Activated CD4-positive, alpha-beta T cell treated with anti-CD3 and anti-CD28 coated beads for 48 hours (primary cell): ENCODE data around the gene ACBD7.
A peak's percentile ranks its signal among the peaks of the same experiment; 100 is the strongest.

ENCODE experiments used
- DNase-seq: peaks from one replicate; pipeline ENCODE4 v3.0.0-alpha.2; 2020

The ACBD7 gene

DNA sequence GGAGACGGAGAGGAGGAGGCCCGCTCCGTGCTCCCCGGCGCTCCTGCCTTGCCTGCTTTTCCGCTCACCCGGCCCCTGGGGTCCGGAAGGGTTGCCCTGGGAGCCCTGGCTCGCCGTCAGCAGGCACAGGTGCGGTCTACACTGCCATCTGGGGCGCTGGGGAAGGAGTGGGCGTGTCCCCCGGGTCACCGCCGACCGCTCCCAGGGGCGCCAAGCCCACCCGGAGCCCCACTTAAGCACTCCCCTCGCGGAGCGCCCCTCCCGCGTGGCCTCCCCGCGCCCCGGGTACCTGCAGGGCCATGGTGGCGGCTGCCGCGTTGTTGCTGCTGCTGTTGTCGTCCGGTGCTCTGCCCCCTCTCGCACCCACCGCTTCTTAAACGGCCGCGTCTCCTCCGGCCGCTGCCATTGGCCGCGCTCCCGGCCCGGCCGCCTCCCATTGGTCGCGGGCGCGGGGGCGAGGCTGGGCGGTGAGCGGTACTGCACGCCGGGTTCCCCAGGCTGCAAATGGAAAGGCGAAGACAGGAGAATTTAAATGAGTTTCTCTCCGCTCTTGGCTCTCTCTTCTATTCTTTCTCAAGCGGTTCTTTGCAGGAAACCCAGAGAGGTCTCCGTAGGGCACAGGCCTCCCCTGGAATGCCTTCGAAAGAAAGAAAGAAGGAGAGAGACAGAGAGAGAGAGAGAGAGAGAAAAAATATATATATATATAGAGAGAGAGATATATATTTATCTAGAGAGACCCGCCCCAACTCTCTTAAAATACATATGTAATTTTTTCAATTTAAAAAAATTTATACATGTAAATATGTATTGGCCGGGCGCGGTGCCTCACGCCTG, at the start of gene ACBD7:
TSS of gene ACBD7 (minus strand) at position 349 of the 834 bp plus-strand sequence. CDS start at position 301, 48 bp downstream.
- peak; percentile 89 for DNase-seq

- DNase-seq, result no peak
Observed at GRCh38 chr10:15137636-15138035, 49.1 kb upstream of the ACBD7 start.

DNA sequence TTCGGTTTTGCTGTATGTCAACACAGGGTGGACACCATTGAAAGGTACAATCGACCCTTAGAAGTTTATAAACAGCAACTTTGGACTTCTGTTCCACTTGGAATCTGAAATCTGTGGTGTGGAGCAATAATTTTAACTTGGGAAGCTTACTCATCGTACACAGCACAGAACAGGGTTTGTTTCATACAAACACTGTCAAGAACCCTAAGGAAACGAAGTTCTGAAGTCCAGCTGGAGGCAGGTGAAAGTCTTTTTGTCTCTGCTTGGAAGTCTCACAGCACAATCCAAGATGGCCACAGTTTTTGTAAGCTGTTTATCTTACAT, 48.4 kb upstream of the ACBD7 start:
- DNase-seq, result no peak

DNA sequence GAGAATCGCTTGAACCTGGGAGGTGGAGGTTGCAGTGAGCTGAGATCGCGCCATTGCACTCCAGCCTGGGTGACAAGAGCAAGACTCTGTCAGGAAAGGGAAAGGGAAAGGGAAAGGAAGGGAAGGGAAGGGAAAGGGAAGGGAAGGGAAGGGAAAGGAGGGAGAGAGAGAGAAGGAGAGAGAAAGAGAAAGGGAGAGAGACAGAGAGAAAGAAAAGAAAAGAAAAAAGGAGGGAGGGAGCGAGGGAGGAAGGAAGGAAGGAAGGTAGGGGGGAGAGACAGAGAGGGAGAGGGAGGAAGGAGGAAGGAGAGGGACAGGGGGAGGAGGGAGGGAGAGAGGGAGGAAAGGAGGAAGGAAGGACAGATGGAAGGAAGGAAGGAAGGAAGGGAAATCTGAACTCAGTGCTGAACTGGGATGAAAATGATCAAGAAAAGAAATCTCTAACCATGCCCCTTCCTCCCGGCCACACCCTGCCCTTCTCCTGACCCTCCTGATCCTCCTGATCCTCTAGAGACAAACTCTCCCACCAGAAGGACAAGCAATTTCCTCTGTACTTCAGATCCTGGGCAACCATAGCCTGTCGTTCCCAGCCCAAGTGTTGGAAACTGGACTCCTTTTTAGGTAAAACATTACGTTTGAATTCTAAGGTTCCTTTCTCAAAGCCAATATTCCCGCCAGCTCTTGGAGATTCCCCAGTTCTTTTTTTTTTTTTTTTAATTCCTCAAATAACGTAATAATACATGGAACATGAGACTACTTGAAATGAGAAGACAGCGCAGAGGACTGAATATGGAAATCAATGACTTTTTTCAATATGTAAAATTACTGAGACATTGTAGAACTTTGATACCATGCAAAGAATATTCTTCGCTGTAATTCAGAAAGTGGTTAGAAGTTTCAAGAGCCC, 47.8 kb upstream of the ACBD7 start:
- no peak for DNase-seq

- no peak for DNase-seq
Observed at GRCh38 chr10:15131330-15131729, 42.8 kb upstream of the ACBD7 start.

DNA sequence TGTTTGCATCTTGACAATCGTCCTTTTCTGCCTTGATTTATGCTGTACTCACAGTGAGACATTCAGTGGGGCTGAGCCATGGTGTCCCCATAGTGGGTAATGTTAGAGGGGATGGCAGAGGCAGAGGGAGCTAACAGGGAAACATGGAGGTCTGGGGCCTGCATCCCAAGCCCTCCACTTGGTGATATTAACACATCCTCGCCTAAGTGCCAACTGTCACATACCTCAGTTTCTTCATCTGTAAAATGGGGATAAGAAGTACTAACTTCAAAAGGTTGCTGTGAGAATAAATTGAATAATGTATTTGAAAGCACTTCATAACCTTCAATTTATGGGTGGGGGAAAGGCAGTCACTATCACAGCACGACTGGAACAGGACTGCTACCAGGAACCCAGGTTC, 36.3 kb upstream of the ACBD7 start:
- no peak for DNase-seq

DNA sequence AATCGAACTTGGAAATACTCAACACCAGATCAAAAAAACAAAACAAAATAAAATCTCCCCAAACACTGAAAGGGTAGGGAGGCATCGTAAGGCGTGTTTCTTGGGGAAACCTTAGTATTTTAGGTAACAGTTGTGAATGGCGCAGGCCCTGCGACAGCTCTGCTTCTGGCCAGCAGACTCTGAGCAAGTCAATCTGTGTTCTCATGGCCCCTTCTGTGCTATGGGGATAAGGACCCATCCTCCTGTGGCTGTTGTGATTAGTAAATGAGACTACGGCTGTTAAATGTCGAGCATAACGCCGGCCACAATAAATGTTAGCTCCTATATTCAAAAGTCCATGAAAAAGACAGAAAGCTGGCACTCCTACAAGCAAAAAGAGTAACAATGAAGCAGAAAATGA, 35.6 kb upstream of the ACBD7 start:
- DNase-seq, result no peak

- DNase-seq, result no peak
Observed at GRCh38 chr10:15123749-15124184, 35.2 kb upstream of the ACBD7 start.

DNA sequence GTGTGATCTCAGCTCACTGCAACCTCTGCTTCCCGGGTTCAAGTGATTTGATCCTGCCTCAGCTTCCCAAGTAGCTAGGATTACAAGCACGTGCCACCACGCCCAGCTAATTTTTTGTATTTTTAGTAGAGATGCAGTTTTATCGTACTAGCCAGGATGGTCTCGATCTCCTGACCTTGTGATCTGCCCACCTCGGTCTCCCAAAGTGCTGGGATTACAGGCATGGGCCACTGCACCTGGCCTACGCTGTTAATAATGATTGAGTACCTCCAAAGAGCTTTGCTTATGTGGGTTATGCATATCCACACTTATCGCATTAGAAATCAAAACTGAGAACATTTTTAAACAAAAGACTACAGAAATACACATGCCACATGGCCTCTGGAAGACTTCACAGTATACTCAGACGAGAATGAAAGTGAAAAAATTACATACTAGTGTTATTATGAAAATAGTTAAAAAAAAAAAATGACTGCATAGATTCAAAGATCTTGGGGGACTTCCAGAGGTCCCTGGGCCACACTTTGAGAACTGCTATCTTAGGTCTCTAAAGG, 34.0 kb upstream of the ACBD7 start:
- no peak for DNase-seq

DNA sequence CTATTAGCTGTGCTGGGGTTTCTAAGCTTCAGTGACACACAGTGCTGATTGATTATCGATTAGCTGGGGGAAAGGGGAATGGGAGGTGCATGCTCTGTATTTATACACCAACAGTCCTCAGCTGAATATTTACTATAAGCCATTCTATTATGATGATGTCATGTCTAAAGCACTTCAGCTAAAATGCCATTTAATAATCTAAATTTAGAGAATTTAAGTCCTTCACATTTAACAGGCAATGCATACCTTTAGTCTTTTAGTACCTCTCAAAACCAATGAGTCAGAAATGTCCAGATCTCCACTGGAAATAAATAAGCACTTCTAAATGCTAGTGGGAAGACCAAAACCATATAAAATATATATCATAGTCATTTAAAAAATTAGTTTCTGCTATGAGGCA, 33.1 kb upstream of the ACBD7 start:
- no peak for DNase-seq

DNA sequence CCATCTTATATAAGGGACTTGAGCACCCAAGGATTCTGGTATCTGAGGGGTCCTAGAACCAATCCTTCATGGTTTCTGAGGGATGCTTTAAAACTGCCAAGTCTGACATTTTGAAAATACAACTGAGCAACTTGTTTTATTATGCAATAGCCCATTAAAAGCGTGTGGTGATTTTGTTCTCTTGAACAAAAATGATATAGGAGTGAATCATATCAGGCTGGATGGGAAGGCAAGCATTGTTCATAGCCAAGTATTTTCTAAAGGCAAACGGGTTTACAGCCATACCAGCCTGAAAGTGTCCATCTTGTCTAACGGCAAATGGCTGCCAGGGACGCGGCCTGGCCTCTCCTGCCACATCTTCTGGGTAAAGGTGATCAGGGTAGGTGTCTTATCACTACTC, 31.9 kb upstream of the ACBD7 start:
- no peak for DNase-seq

- no peak for DNase-seq
Observed at GRCh38 chr10:15118615-15119014, 30.0 kb upstream of the ACBD7 start.

DNA sequence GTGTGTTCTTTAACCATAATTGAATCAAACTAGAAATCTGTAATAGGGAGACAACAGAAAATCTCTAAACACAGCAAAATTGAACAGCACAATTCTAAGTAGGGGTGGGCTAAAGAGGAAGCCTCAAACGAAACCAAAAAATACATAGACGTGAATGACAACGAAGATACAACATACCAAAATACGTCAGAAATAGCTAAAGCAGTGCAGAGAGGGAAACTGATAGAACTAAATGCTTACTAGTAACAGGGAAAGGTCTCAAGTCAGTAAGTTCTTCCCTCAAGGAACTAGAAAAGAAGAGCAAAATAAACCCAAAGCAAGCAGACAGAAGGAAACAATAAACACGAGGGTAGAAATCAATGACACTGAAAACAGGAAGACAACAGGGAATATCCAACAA, 27.6 kb upstream of the ACBD7 start:
- no peak for DNase-seq

DNA sequence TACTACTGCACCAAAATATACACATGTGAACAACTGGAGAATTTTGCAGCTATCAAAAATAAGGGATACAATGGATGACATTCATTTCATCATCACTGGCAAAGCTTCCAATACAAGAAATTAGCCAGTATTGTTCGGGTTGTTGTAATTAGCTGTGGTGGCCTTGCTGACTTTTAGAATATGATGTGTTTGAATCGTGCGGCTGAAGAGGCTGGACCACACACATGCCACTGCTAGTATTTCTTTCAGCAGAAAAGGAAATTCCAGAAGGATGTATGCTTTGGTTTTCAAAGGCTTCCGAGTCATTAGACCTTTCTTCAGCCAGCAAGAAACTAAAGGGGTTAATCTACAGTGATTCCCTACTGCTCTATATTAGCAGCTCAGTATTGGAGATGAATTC, 25.2 kb upstream of the ACBD7 start:
- no peak for DNase-seq

GRCh38 chr10:15112657-15113056, 24.1 kb upstream of the ACBD7 start:
- peak; percentile 43 for DNase-seq

DNA sequence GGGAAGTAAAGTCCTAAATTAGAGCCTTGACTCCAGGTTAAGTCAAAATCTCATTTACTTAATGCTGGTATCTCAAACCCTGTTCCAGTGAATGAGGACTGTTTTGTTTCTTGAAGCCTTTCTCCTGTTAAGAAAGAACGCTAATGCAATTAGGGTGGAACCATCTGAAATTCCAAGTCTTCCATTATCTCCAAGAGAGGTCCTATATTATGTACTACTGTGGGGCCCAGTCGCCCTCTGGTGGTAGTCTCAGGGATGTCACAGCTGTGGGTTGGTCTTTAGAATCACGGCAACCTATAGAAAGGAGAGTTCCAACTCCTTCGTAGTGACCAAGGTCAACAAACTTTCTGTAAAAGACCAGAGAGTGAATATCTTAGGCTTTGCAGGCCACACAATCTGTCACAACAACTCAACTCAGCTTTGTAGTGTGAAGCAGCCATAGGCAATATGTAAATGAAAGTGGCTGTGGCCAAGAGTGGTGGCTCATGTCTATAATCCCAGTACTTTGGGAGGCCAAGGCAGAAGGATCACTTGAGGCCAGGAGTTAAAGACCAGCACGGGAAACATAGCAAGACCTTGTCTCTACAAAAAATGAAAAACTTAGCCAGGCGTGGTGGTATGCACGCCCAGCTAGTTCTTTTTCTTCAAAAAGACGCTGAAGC, 17.9 kb upstream of the ACBD7 start:
- DNase-seq, result peak; percentile 81

GRCh38 chr10:15103513-15103912, 14.9 kb upstream of the ACBD7 start:
- DNase-seq, result no peak

DNA sequence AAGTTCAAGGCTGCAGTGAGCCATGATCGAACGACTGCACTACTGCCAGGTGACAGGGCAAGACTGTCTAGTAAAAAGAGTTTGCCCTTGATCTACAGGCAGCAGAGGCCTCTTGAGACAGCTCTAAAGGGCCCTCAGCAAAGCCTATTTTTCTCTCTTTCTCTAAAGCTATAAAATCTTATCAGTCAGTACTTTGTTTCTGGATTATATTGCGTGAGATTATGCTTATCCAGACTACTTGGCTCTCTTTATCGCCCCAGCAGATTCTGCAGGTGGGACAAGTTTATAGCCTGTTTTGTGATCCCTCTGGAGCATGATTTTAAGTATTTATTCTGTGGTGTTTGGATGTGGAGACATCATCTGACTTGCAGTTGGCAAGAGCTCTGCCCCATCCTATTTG, 11.3 kb upstream of the ACBD7 start:
- DNase-seq, result no peak

GRCh38 chr10:15097011-15097812, 8.6 kb upstream of the ACBD7 start, which contains the start of gene RPP38:
Gene RPP38, plus strand, starts transcription at chr10:15097355. Its CDS starts 5,960 bp downstream, at chr10:15103315.
- peak; percentile 98 for DNase-seq

- DNase-seq, result no peak
Observed at GRCh38 chr10:15096661-15097010, 8.1 kb upstream of the ACBD7 start.

GRCh38 chr10:15092855-15093408, 4.4 kb upstream of the ACBD7 start:
- no peak for DNase-seq

- DNase-seq, result no peak
Observed at GRCh38 chr10:15091418-15091817, 2.8 kb upstream of the ACBD7 start.
